PC-9 (cell line): Measurements from ENCODE around the gene OPA1.

Experiments
- CTCF ChIP-seq: fragments of 200-600 bp; sonication (generic); conservative IDR thresholded peaks from 2 replicates; pipeline ENCODE4 v1.6.1; 2017; ENCODE audit warnings: mixed run types, antibody characterized with exemption, mild to moderate bottlenecking, moderate library complexity
- EZH2 ChIP-seq: fragments of 200-600 bp; sonication (generic); IDR thresholded peaks from 2 replicates; pipeline ENCODE4 v1.8.0; 2017; ENCODE audit warnings: antibody characterized with exemption, low read depth

DNA sequence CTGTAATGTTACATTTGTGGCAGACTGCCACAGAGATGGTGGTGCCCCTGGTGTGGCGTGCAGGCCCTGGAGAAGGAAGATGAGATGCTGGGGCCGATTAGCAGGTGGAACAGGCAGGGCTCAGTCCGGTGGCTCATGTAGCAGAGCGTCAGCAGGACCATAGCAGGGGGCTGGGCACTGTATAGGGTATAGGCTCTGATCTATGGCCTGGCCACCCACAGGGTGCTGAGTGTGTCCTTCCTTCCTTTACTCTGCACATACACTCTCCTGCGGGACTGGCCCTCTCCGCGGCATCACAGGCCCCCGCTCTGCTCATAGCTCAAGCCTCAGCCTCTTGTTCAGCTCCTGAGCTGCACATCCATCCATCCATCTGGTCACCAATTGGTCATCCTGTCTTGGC is 143.6 kb downstream of the OPA1 start:
- TF ChIP-seq CTCF (no peak), EZH2 (no peak)
